Right atrium auricular region (tissue), 2 donors: ENCODE results near the gene PRRG3. TPM values are rescaled to one million over a fixed set of nuclear protein-coding genes. Genes with fewer than 3 reads are reported as not detected.

Experiments
- DNase-seq: peaks from one replicate; pipeline ENCODE4 v3.0.0-alpha.2; 2019; ENCODE audit warnings: low spot score
- H3K27ac ChIP-seq, 2 donors: fragments of 200-600 bp; sonication (generic); 1 replicate in 1 of 2; 2 replicates in 1 of 2; pipeline ENCODE4 v1.5.1; 2016 to 2019
- H3K27me3 ChIP-seq, 2 donors: fragments of 200-600 bp; sonication (generic); one replicate each; pipeline versions ENCODE4 v1.5.1 to v1.6.0; 2017 to 2019
- H3K36me3 ChIP-seq: fragments of 200-600 bp; sonication (generic); one replicate; pipeline ENCODE4 v1.5.1; 2016
- H3K4me1 ChIP-seq, 2 donors: fragments of 200-600 bp; sonication (generic); one replicate each; pipeline versions ENCODE4 v1.5.1 to v1.6.0; 2017 to 2019
- H3K4me3 ChIP-seq, 2 donors: fragments of 200-600 bp; sonication (generic); 1 replicate in 1 of 2; 2 replicates in 1 of 2; pipeline ENCODE4 v1.5.1; 2017 to 2019; ENCODE audit warnings: mild to moderate bottlenecking in 1 of 2, moderate library complexity in 1 of 2
- H3K9me3 ChIP-seq, 2 donors: fragments of 200-600 bp; sonication (generic); one replicate each; pipeline ENCODE4 v1.5.1; 2019
- total RNA-seq, 2 donors: library from RNA; depleted of rRNA; stranded (reverse); fragments of >200 nt; gene quantifications; one replicate each; pipeline ENCODE4 v1.1.0, GENCODE V29; 2016
- TF ChIP-seq, protein P1 (sequence below), 2 donors: fragments of 200-600 bp; sonication (generic); IDR thresholded peaks; one replicate each; pipeline ENCODE4 v1.5.1; 2019; ENCODE audit warnings: antibody characterized with exemption in 2 of 2

PRRG3 gene
- total RNA-seq, 2 donors from 2014 or later, result 0.08 to 1.7 TPM

DNA sequence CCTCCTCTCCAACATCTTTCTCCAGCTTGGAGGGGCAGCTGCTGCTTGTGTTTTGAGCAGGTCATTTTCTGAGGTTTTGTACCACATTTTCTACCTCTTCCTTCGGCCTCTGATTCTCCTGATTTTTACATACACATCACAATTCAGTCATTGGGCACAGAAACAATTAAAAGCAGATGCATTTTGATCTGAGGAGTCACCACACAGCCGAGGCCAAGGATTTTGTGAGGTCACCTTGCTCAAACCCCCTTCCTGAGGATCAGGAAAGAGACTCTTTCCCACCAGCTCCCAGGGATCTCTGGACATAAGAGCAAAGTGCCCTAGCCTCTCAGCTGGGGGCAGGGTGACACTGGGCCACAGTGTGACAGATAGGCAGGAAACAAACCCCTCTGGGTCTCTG, 15.2 kb downstream of the PRRG3 start:
- TF ChIP-seq, protein P1, sequence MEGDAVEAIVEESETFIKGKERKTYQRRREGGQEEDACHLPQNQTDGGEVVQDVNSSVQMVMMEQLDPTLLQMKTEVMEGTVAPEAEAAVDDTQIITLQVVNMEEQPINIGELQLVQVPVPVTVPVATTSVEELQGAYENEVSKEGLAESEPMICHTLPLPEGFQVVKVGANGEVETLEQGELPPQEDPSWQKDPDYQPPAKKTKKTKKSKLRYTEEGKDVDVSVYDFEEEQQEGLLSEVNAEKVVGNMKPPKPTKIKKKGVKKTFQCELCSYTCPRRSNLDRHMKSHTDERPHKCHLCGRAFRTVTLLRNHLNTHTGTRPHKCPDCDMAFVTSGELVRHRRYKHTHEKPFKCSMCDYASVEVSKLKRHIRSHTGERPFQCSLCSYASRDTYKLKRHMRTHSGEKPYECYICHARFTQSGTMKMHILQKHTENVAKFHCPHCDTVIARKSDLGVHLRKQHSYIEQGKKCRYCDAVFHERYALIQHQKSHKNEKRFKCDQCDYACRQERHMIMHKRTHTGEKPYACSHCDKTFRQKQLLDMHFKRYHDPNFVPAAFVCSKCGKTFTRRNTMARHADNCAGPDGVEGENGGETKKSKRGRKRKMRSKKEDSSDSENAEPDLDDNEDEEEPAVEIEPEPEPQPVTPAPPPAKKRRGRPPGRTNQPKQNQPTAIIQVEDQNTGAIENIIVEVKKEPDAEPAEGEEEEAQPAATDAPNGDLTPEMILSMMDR (IDR thresholded peaks at IDR 0.05), result no peak
- H3K27ac ChIP-seq, result no peak overlapping the region
- DNase-seq, result no peak
- H3K4me1 ChIP-seq, result no peaks in the 10 kb centered on the region
- H3K36me3 ChIP-seq, result no peaks in the 10 kb centered on the region
- no peaks in the 10 kb centered on the region for H3K9me3 ChIP-seq
- no peak overlapping the region for H3K4me3 ChIP-seq
- H3K27me3 ChIP-seq, result no peaks in the 10 kb centered on the region

- Histone ChIP-seq H3K4me1 (no peaks in the 10 kb centered on the region), H3K27me3 (no peaks in the 10 kb centered on the region), H3K4me3 (no peak overlapping the region), H3K36me3 (no peaks in the 10 kb centered on the region), H3K9me3 (no peaks in the 10 kb centered on the region), H3K27ac (no peak overlapping the region)
- TF ChIP-seq, protein P1 (IDR thresholded peaks at IDR 0.05), result no peak
- no peak for DNase-seq
Measured at GRCh38 chrX:151711154-151711553, 15.9 kb downstream of the PRRG3 start.

- Histone ChIP-seq H3K9me3 (no peaks in the 10 kb centered on the region), H3K27me3 (no peaks in the 10 kb centered on the region), H3K4me3 (no peak overlapping the region), H3K4me1 (no peaks in the 10 kb centered on the region), H3K27ac (no peak overlapping the region), H3K36me3 (no peaks in the 10 kb centered on the region)
- TF ChIP-seq, protein P1 (IDR thresholded peaks at IDR 0.05), result no peak
- no peak for DNase-seq
Measured at GRCh38 chrX:151711787-151712186, 16.5 kb downstream of the PRRG3 start.

GRCh38 chrX:151712253-151712652, 17.0 kb downstream of the PRRG3 start:
- H3K4me1 ChIP-seq, result no peaks in the 10 kb centered on the region
- H3K36me3 ChIP-seq, result no peaks in the 10 kb centered on the region
- H3K4me3 ChIP-seq, result no peak overlapping the region
- H3K27ac ChIP-seq, result no peak overlapping the region
- H3K27me3 ChIP-seq, result no peaks in the 10 kb centered on the region
- DNase-seq, result no peak
- TF ChIP-seq, protein P1 (IDR thresholded peaks at IDR 0.05), result no peak
- H3K9me3 ChIP-seq, result no peaks in the 10 kb centered on the region

DNA sequence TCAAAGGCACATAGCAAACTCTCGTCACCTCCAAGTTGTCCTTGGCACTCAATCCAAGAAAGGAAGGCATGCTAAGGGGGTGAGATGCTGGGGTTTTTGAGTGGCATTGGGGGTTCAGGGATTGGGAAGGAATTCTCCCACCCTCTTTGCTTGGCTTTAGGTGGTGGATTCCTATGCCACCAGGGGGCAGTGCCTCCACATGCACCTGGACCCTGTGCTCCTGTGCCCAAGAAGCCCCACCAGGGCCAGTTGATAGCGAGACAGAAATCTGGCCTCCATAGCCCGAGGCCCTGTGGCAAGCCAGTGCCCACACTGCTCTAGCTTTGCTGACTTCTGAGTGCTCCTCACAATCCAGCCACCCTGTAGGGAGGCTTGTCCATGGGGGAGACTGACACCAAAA, 18.6 kb downstream of the PRRG3 start:
- Histone ChIP-seq H3K27me3 (no peaks in the 10 kb centered on the region), H3K4me1 (no peaks in the 10 kb centered on the region), H3K9me3 (no peaks in the 10 kb centered on the region), H3K27ac (no peak overlapping the region), H3K4me3 (no peak overlapping the region), H3K36me3 (no peaks in the 10 kb centered on the region)
- DNase-seq, result no peak
- TF ChIP-seq, protein P1 (IDR thresholded peaks at IDR 0.05), result peak in 1 of 2 donors; percentile 60

- Histone ChIP-seq H3K4me1 (no peaks in the 10 kb centered on the region), H3K4me3 (no peak overlapping the region), H3K36me3 (no peaks in the 10 kb centered on the region), H3K9me3 (no peaks in the 10 kb centered on the region), H3K27me3 (no peaks in the 10 kb centered on the region), H3K27ac (no peak overlapping the region)
- DNase-seq, result no peak
- TF ChIP-seq, protein P1 (IDR thresholded peaks at IDR 0.05), result no peak
Measured at GRCh38 chrX:151714362-151714761, 19.1 kb downstream of the PRRG3 start.
